IMR-90 (cell line): ENCODE results near the gene MED12L. TPM values are rescaled to one million over a fixed set of nuclear protein-coding genes. Genes with fewer than 3 reads are reported as not detected.

Source experiments
- ATAC-seq: fragments of 200-7000 bp; cut with Tn5 transposase; 2 replicates; pipeline ENCODE4 v1.9.1; 2020; ENCODE audit warnings: low read depth, mild to moderate bottlenecking, moderate library complexity
- BruUV-seq: library from RNA; stranded (reverse); fragments of 400-500 nt; replicated peaks from 2 replicates; lab custom pipeline; 2021; lab: Mats Ljungman, UMichigan
- CTCF ChIA-PET: fragments of 300-600 bp; formaldehyde crosslinking; extraction: SDS; loops from one replicate; lab custom pipeline; 2021; ENCODE audit warnings: antibody characterized with exemption; lab: Yijun Ruan, JAX
- POLR2A ChIA-PET: fragments of 300-600 bp; sonication (Branson Sonifier 250); formaldehyde crosslinking; loops from one replicate; lab custom pipeline; 2022; ENCODE audit warnings: antibody characterized with exemption; ENCODE audit not compliant: unreplicated experiment; lab: Charles Lee
- DNase-seq: peaks from one replicate; pipeline ENCODE4 v3.0.0; 2013
- H2AFZ ChIP-seq: replicated peaks from 2 replicates; pipeline ENCODE3; 2013; ENCODE audit warnings: low read length, mild to moderate bottlenecking; ENCODE audit not compliant: poor library complexity
- H2AK5ac ChIP-seq: 2 replicates; pipeline ENCODE4 v1.6.1; 2013; ENCODE audit warnings: low read depth, low read length, inconsistent platforms
- H2AK9ac ChIP-seq: replicated peaks from 2 replicates; pipeline ENCODE3; 2013; ENCODE audit warnings: mild to moderate bottlenecking, low read depth, low read length, moderate library complexity; ENCODE audit not compliant: poor library complexity
- H2BK120ac ChIP-seq: 2 replicates; pipeline ENCODE4 v1.6.1; 2013; ENCODE audit warnings: low read depth, low read length, inconsistent platforms
- H2BK15ac ChIP-seq: 3 replicates; pipeline ENCODE4 v1.6.1; 2013; ENCODE audit warnings: low read depth, low read length, inconsistent platforms
- H2BK20ac ChIP-seq: 2 replicates; pipeline ENCODE4 v1.6.1; 2013; ENCODE audit warnings: low read depth, mild to moderate bottlenecking, inconsistent platforms, low read length, moderate library complexity
- H2BK5ac ChIP-seq: 2 replicates; pipeline ENCODE4 v1.6.1; 2013; ENCODE audit warnings: mild to moderate bottlenecking, low read depth, low read length, inconsistent platforms; ENCODE audit not compliant: poor library complexity, severe bottlenecking
- H3K14ac ChIP-seq: replicated peaks from 2 replicates; pipeline ENCODE4 v1.6.1; 2013; ENCODE audit warnings: low read depth, low read length, inconsistent platforms
- H3K18ac ChIP-seq: 2 replicates; pipeline ENCODE4 v1.6.1; 2013; ENCODE audit warnings: low read depth, low read length, control low read depth
- H3K23ac ChIP-seq: 2 replicates; pipeline ENCODE4 v1.6.1; 2013; ENCODE audit warnings: low read depth, low read length, inconsistent platforms
- H3K27ac ChIP-seq: 2 replicates; pipeline ENCODE4 v1.5.1; 2013; ENCODE audit warnings: mild to moderate bottlenecking, control low read depth, low read length; ENCODE audit not compliant: insufficient read depth
- H3K27me3 ChIP-seq: 2 replicates; pipeline ENCODE4 v1.6.1; 2013; ENCODE audit warnings: low read length; ENCODE audit not compliant: control insufficient read depth, insufficient read depth
- H3K36me3 ChIP-seq: 2 replicates; pipeline ENCODE4 v1.6.1; 2013; ENCODE audit warnings: low read length, mixed read lengths; ENCODE audit not compliant: control insufficient read depth, insufficient read depth
- H3K4ac ChIP-seq: 2 replicates; pipeline ENCODE4 v1.6.1; 2013; ENCODE audit warnings: low read depth, low read length, inconsistent platforms
- H3K4me1 ChIP-seq: 2 replicates; pipeline ENCODE4 v1.6.1; 2013; ENCODE audit warnings: low read length, mixed read lengths; ENCODE audit not compliant: control insufficient read depth, insufficient read depth
- H3K4me2 ChIP-seq: 2 replicates; pipeline ENCODE4 v1.6.1; 2013; ENCODE audit warnings: low read depth, mild to moderate bottlenecking, control low read depth, low read length, moderate library complexity
- H3K4me3 ChIP-seq: 2 replicates; pipeline ENCODE4 v1.5.1; 2013; ENCODE audit warnings: low read depth, mild to moderate bottlenecking, control low read depth, low read length, moderate library complexity; ENCODE audit not compliant: insufficient read depth
- H3K56ac ChIP-seq: 2 replicates; pipeline ENCODE4 v1.6.1; 2013; ENCODE audit warnings: low read length, inconsistent platforms; ENCODE audit not compliant: insufficient read depth; ENCODE audit errors: extremely low read depth
- H3K79me1 ChIP-seq, 2 experiments: 2 replicates each; pipeline ENCODE4 v1.6.1; 2013; ENCODE audit warnings: low read length in 2 of 2, inconsistent platforms in 1 of 2, low read depth in 1 of 2
- H3K9ac ChIP-seq: 2 replicates; pipeline ENCODE4 v1.6.1; 2013; ENCODE audit warnings: low read depth, low read length, control low read depth
- H3K9me1 ChIP-seq: 2 replicates; pipeline ENCODE4 v1.6.1; 2013; ENCODE audit warnings: low read length, inconsistent platforms; ENCODE audit not compliant: insufficient read depth
- H3K9me3 ChIP-seq: 2 replicates; pipeline ENCODE4 v1.6.1; 2013; ENCODE audit warnings: low read length; ENCODE audit not compliant: control insufficient read depth, insufficient read depth
- H4K20me1 ChIP-seq: 2 replicates; pipeline ENCODE4 v1.6.1; 2013; ENCODE audit warnings: low read length, inconsistent platforms; ENCODE audit not compliant: insufficient read depth
- H4K5ac ChIP-seq: 2 replicates; pipeline ENCODE4 v1.6.1; 2013; ENCODE audit warnings: mild to moderate bottlenecking, low read depth, low read length, control low read depth
- H4K8ac ChIP-seq, 2 experiments: 2 replicates each; pipeline ENCODE4 v1.6.1; 2013; ENCODE audit warnings: low read depth in 2 of 2, low read length in 2 of 2, control low read depth in 1 of 2, inconsistent platforms in 1 of 2
- H4K91ac ChIP-seq: 2 replicates; pipeline ENCODE4 v1.6.1; 2013; ENCODE audit warnings: low read depth, low read length, inconsistent platforms; ENCODE audit not compliant: insufficient read depth
- BHLHE40 ChIP-seq: fragments of 150-350 bp; IDR thresholded peaks from 2 replicates; pipeline ENCODE4 v1.6.1; 2016; ENCODE audit warnings: mild to moderate bottlenecking, low read depth, low read length
- FOS ChIP-seq: fragments of 150-350 bp; IDR thresholded peaks from 2 replicates; pipeline ENCODE4 v1.6.1; 2016; ENCODE audit warnings: low read depth, low read length
- MAFK ChIP-seq: IDR thresholded peaks from 2 replicates; pipeline ENCODE4 v1.6.1; 2012; ENCODE audit warnings: low read depth, low read length, improper control_type of control experiment
- MAZ ChIP-seq: IDR thresholded peaks from 2 replicates; pipeline ENCODE4 v1.6.1; 2012; ENCODE audit warnings: low read depth, mild to moderate bottlenecking, low read length, improper control_type of control experiment, moderate library complexity, borderline replicate concordance
- NFE2L2 ChIP-seq: fragments of 150-350 bp; IDR thresholded peaks from 2 replicates; pipeline ENCODE4 v1.6.1; 2016; ENCODE audit warnings: low read depth, mild to moderate bottlenecking, low read length
- RAD21 ChIP-seq: IDR thresholded peaks from 2 replicates; pipeline ENCODE4 v1.6.1; 2012; ENCODE audit warnings: low read length, improper control_type of control experiment
- RFX5 ChIP-seq: IDR thresholded peaks from 2 replicates; pipeline ENCODE4 v1.8.0; 2012; ENCODE audit warnings: low read depth, mild to moderate bottlenecking, low read length, moderate library complexity
- SMC3 ChIP-seq: fragments of 150-350 bp; IDR thresholded peaks from 2 replicates; pipeline ENCODE4 v1.6.1; 2016; ENCODE audit warnings: low read depth, mild to moderate bottlenecking, antibody characterized with exemption, low read length, moderate library complexity
- WGBS, 2 experiments: methylation state at CpG; one replicate each; pipeline versions ENCODE4 v1.1.5 to v1.1.7; 2013; ENCODE audit warnings: missing lambda C conversion rate in 2 of 2; ENCODE audit not compliant: insufficient read length in 1 of 2; ENCODE audit errors: extremely low coverage in 2 of 2; 5-methylcytosine and 5-hydroxymethylcytosine counted together
- dilution Hi-C: fragments of 300-500 bp; cut with HindIII; formaldehyde crosslinking; loops from one replicate; pipeline ENCODE4 v1.14.3; 2018; ENCODE audit warnings: low sequenced_read_pairs; ENCODE audit not compliant: unreplicated experiment
- in situ Hi-C: fragments of 300-500 bp; cut with MboI; formaldehyde crosslinking; loops from 3 replicates; pipeline ENCODE4 v1.14.3; 2019; ENCODE audit warnings: low sequenced_read_pairs, inconsistent platforms, mixed read lengths
- intact Hi-C: fragments of 100-400 bp; cut with micrococcal nuclease; formaldehyde crosslinking; loops from 2 replicates; pipeline ENCODE4 v1.10.0; 2022
- polyA plus RNA-seq, 3 experiments: library from polyadenylated mRNA; depleted of rRNA; stranded (reverse); fragments of >200 nt; gene quantifications; 2 replicates each; pipeline ENCODE4 v1.2.3, GENCODE V29; 2012; ENCODE audit warnings: low replicate concordance in 1 of 3
- total RNA-seq: library from RNA; depleted of rRNA; stranded (reverse); fragments of >200 nt; gene quantifications from 2 replicates; pipeline ENCODE4 v1.2.3, GENCODE V29; 2012

MED12L gene
- total and polyA plus RNA-seq, 2 of the 4 experiments (the other 2 are of a cell fraction) = 0.05 to 0.18 TPM

DNA sequence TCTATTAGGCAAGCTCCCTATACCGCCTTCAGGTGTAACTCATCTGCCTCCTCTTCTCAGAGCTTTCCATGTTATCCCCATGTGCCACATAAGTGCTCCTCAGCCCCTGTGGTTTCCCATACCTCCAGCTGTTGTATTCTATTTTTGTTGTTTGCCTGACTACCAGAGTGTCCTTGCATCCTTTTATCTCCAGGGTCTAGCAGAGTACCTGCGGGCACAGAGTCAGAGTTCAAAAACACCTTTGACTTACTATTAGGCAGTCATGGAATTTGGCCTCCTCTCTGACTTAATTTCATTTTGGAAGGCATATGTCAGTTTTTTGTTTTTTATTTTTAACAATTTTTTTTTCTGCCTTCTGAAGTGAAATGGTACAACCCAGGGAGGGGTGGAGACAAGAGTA lies 224.1 kb downstream of the MED12L start:
- H2BK20ac ChIP-seq = no peak overlapping the region
- H4K8ac ChIP-seq = no peak overlapping the region
- H2AFZ ChIP-seq = no peak overlapping the region
- no peak overlapping the region for H2BK15ac ChIP-seq
- no peak overlapping the region for H3K56ac ChIP-seq
- H4K20me1 ChIP-seq = no peaks in the 10 kb centered on the region
- no peak overlapping the region for H2BK120ac ChIP-seq
- ChIA-PET CTCF (no interaction called here), POLR2A (no interaction called here)
- no peaks in the 10 kb centered on the region for H3K36me3 ChIP-seq
- no peak overlapping the region for H3K23ac ChIP-seq
- no peak overlapping the region for H2AK5ac ChIP-seq
- no peak overlapping the region for H2AK9ac ChIP-seq
- H3K9ac ChIP-seq = no peak overlapping the region
- H3K4me3 ChIP-seq = no peak overlapping the region
- H3K14ac ChIP-seq = no peak overlapping the region
- H3K27ac ChIP-seq = no peak overlapping the region
- no peak overlapping the region for H4K5ac ChIP-seq
- H2BK5ac ChIP-seq = no peak overlapping the region
- dilution Hi-C loops (no loop called here), intact Hi-C loops (no loop called here), in situ Hi-C loops (no loop called here)
- ATAC-seq (no peak), DNase-seq (no peak)
- H3K4me1 ChIP-seq = peaks cover 12% of the 10 kb centered on the region
- H3K9me1 ChIP-seq = peaks cover 3% of the 10 kb centered on the region; the same call in 1 of the 2 replicates
- peaks cover 2% of the 10 kb centered on the region for H3K9me3 ChIP-seq
- H3K4ac ChIP-seq = no peak overlapping the region
- no TSS peak for BruUV-seq
- H3K4me2 ChIP-seq = no peak overlapping the region
- no peaks in the 10 kb centered on the region for H3K79me1 ChIP-seq
- H4K91ac ChIP-seq = no peak overlapping the region
- H3K27me3 ChIP-seq = no peaks in the 10 kb centered on the region
- TF ChIP-seq FOS (no peak), SMC3 (no peak), MAZ (no peak), BHLHE40 (no peak), RFX5 (no peak), RAD21 (no peak), MAFK (no peak), NFE2L2 (no peak)
- 100% methylated on average over 1 of the region's 2 CpGs; no CpG with 5 or more reads in 1 of the 2 experiments for WGBS, 2 experiments
- H3K18ac ChIP-seq = no peak overlapping the region
